Psoas muscle (tissue), 8 donors: ENCODE data around the gene TNNT3. TPM values are rescaled to one million over a fixed set of nuclear protein-coding genes. Genes with fewer than 3 reads are reported as not detected.
A peak's percentile ranks its signal among the peaks of the same experiment; 100 is the strongest.

Source experiments
- ATAC-seq, 4 donors: fragments of 200-7000 bp; cut with Tn5 transposase; one replicate each; pipeline ENCODE4 v1.9.1; 2020; ENCODE audit warnings: moderate library complexity in 3 of 4, mild to moderate bottlenecking in 2 of 4
- DNase-seq, 2 donors: peaks; one replicate each; pipeline ENCODE4 v3.0.0-alpha.2; 2020
- H3K27ac ChIP-seq: fragments of 200-600 bp; one replicate; pipeline ENCODE4 v1.8.0; 2022
- H3K27me3 ChIP-seq, 3 donors: fragments of 200-600 bp in 1 of 3; one replicate each; pipeline versions ENCODE4 v1.6.1 to v1.8.0; 2013 to 2022; ENCODE audit warnings: low read length in 2 of 3, mild to moderate bottlenecking in 2 of 3, moderate library complexity in 1 of 3; ENCODE audit not compliant: insufficient read depth in 3 of 3
- H3K36me3 ChIP-seq, 2 donors: fragments of 200-600 bp in 1 of 2; one replicate each; pipeline versions ENCODE4 v1.6.1 to v1.8.0; 2013 to 2022; ENCODE audit warnings: low read depth in 1 of 2, mild to moderate bottlenecking in 1 of 2, moderate library complexity in 1 of 2; ENCODE audit not compliant: insufficient read depth in 1 of 2
- H3K4me1 ChIP-seq: fragments of 200-600 bp; one replicate; pipeline ENCODE4 v1.8.0; 2022
- H3K4me3 ChIP-seq: fragments of 200-600 bp; one replicate; pipeline ENCODE4 v1.8.0; 2022; ENCODE audit warnings: mild to moderate bottlenecking
- H3K9me3 ChIP-seq: fragments of 200-600 bp; one replicate; pipeline ENCODE4 v1.8.0; 2022
- CTCF ChIP-seq: fragments of 200-600 bp; IDR thresholded peaks from one replicate; pipeline ENCODE4 v1.8.0; 2022; ENCODE audit warnings: antibody characterized with exemption
- WGBS, 3 donors: extraction: QIAGEN DNeasy Blood & Tissue Kit; methylation state at CpG; one replicate each; pipeline versions ENCODE4 v1.1.6 to v1.1.7; 2013; 5-methylcytosine and 5-hydroxymethylcytosine counted together
- intact Hi-C, 2 donors: fragments of 100-400 bp; cut with DNase I; formaldehyde crosslinking; loops; one replicate each; pipeline versions ENCODE4 v1.11.0 to v1.14.2; 2022
- polyA plus RNA-seq, 3 donors: library from polyadenylated mRNA; stranded (reverse); fragments of 200-250 nt; gene quantifications; one replicate each; pipeline ENCODE4 v1.2.3, GENCODE V29; 2013
- total RNA-seq, 4 donors: library from RNA; stranded (reverse); fragmentation: NEBNext Ultra II Directional in 2 of 4; extraction: Animal tissue kit (Norgen Biotek cat#: 25700) in 2 of 4; gene quantifications; one replicate each; pipeline versions ENCODE4 v1.2.1 to v1.2.4, GENCODE V29; 2021 to 2023
- donor health status: healthy with polysubstance abuse.
- donor health status: DM: no; HTN: no; CAD: no; lungs with moderate emphysema.
- donor health status: Bipolar disorder and iron deficiency.
- donor health status: healthy.
- donor health status: DM: yes; HTN: yes; CAD: no.
- donor health status: DM: no; HTN: no; CAD: no.
- donor health status: DM: no; HTN: no; CAD: no.
- donor health status: DM: yes; HTN: yes; CAD: no.

Gene TNNT3
- total and polyA plus RNA-seq, 7 donors, result 1,367 to 7,638 (median 3,289) TPM

DNA sequence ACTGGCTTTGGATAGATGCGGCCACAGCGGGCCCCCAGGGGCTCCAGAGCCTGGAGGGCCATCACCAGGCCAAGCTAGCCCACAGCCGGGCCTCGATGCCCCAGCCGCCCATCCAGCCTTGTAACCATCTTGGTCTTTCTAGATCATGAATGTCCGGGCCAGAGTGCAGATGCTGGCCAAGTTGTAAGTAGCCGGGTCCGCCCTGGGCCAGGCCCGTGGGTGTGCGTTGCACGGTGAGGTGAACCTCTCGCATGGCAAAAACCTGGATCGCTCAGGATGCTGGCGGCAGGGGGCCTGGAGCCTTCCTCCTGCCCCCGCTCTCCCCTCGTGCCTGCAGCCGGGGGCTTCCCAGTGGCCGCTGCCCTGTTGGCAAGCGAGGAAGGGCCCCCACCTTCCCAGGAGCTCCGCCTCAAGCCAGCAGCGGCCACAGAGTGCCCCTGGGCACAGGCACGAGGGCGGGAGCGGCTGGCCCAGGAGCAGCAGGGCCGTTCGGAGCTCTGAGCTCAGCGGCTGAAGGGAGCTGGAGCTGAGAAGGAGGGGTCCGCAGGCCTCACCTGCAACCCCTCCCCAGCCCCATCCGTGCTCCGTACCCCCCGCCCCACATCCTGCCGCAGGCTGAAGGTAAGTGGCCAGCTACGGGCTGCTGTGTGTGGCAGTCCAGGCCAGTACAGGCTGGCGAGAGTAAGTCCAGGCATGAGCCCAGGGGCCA, 16.7 kb downstream of the TNNT3 start:
- no peak overlapping the region for H3K4me3 ChIP-seq
- no peaks in the 10 kb centered on the region for H3K27me3 ChIP-seq
- DNase-seq (peak; percentile 16 to 46), ATAC-seq (peak in 2 of 4 donors; percentile 1)
- intact Hi-C loops, result no loop called here
- TF ChIP-seq CTCF, result no peak
- peaks cover 7% of the 10 kb centered on the region for H3K4me1 ChIP-seq
- peak overlapping the region; percentile 41 for H3K27ac ChIP-seq
- WGBS, 3 donors, result 81 to 94% (median 91%) methylated on average over 34 of the region's 34 CpGs
- H3K36me3 ChIP-seq, result peaks cover 0 to 67% of the 10 kb centered on the region in 2 donors
- no peaks in the 10 kb centered on the region for H3K9me3 ChIP-seq

DNA sequence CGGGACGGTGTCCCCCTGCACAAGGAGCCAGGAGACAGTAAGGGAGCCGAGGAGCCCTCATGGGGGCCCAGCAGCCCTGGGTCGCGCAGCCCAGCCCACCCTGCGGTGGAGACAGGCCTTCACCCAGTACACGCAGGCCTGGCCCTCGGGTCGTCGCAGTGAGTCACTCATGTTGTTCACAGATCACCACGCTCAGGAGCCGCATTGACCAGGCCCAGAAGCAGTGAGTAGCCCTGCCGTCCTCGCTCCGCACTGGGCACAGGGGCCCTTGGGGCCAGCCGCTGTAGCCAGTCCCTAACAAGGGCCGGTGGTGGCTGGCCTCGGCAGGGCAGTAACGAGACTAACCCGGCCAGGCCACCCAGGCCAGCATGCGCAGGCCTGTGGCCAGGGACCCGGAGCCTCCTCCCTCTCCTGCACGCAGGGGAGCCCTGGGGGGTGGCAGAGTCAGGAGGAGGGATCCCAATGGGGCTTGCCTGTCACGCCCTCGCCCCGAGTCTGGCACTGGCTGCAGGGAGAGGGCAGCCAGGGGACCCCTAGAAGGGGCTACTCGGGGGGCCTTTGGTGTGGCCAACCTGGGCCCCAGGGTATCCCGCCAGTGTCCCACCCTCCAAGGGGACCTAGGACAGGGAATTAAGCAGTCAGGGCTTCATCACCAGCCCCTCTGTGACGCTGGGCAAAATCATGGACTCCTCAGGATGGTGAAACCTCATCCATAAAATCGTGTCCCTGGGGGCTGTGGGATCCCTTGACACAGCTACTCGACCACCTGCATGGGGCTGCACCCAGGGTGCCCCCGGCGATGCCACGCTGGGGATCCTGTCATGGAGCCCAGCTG, 17.5 kb downstream of the TNNT3 start:
- H3K27ac ChIP-seq, result no peak overlapping the region
- H3K4me1 ChIP-seq, result peaks cover 2% of the 10 kb centered on the region
- intact Hi-C loops, result loop anchor here in 1 of 2 donors (1.0 kb wide), 1 partner anchor 28 kb away; no protein-coding TSS in a partner anchor
- no peaks in the 10 kb centered on the region for H3K27me3 ChIP-seq
- peaks cover 0 to 60% of the 10 kb centered on the region in 2 donors for H3K36me3 ChIP-seq
- ATAC-seq (peak in 2 of 4 donors; percentile 8 to 15), DNase-seq (peak; percentile 13 to 58)
- TF ChIP-seq CTCF, result no peak
- no peaks in the 10 kb centered on the region for H3K9me3 ChIP-seq
- WGBS, 3 donors, result 81 to 88% (median 81%) methylated on average over 34 of the region's 34 CpGs
- H3K4me3 ChIP-seq, result no peak overlapping the region

DNA sequence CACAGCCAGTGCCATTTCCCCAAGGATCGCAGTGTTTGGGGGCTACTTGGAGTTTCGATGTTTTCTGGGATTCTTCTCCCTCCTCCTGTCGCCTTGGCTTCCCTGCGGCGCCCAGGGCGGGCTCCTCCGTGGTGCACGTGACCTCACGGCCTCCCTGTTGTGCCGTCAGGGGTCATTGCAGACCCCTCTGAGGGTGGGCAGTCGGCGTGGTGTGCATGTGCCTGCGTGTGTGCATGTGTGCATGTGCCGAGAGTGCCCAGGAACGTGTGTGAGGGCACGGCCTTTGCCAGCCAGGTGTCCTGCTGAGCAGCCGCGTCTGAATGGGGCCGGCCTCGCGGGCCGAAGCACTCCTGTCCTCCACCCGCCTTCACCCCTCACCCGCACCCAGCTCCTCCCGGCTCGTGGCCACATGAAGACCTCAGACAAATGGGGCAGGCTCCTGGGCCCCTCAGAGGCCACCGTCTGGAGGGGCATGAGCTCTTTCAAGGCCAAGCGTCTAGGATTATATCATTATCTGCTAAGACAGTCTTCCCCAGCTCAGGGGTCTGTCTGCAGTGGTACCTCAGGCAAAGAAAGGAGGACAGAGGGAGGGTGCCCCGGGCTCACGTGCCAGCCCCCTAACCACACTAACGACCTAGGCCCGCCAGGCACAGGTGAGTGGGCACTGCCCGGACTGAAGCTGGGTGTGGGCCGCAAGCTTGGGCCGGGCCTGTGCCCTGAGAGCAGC, 18.3 kb downstream of the TNNT3 start:
- Histone ChIP-seq H3K27ac (no peak overlapping the region), H3K4me3 (no peak overlapping the region), H3K4me1 (no peaks in the 10 kb centered on the region), H3K36me3 (peaks cover 0 to 53% of the 10 kb centered on the region in 2 donors), H3K9me3 (no peaks in the 10 kb centered on the region), H3K27me3 (no peaks in the 10 kb centered on the region)
- ATAC-seq, result peak in 3 of 4 donors; percentile 20 to 31 (median 23)
- DNase-seq, result peak; percentile 14 to 51
- 74 to 90% (median 77%) methylated on average over 35 of the region's 35 CpGs for WGBS, 3 donors
- intact Hi-C loops, result loop anchor here in 1 of 2 donors (1.0 kb wide), 1 partner anchor 28 kb away; no protein-coding TSS in a partner anchor
- TF ChIP-seq CTCF, result no peak

- Histone ChIP-seq H3K27me3 (no peaks in the 10 kb centered on the region), H3K27ac (peak overlapping the region; percentile 34), H3K9me3 (no peaks in the 10 kb centered on the region), H3K36me3 (peaks cover 0 to 46% of the 10 kb centered on the region in 2 donors), H3K4me3 (no peak overlapping the region), H3K4me1 (no peaks in the 10 kb centered on the region)
- DNase-seq, result peak; percentile 22 to 60
- intact Hi-C loops, result loop anchor here (1.0 kb wide), 2 partner anchors 24 to 25 kb away; no protein-coding TSS in a partner anchor
- ATAC-seq, result peak; percentile 34 to 70 (median 48)
- WGBS, 3 donors, result 59 to 73% (median 73%) methylated on average over 20 to 27 of the region's 27 CpGs
- no peak for TF ChIP-seq CTCF
Measured at GRCh38 chr11:1938343-1939005, 19.0 kb downstream of the TNNT3 start.
